HG03175 (cell line): ENCODE measurements around the gene OGFR.

Experiments used
- ATAC-seq: cut with Tn5 transposase; IDR thresholded peaks from one replicate; pipeline ENCODE4 v1.9.1; 2021; ENCODE audit warnings: mild to moderate bottlenecking, moderate library complexity; ENCODE audit not compliant: unreplicated experiment

Gene OGFR

DNA sequence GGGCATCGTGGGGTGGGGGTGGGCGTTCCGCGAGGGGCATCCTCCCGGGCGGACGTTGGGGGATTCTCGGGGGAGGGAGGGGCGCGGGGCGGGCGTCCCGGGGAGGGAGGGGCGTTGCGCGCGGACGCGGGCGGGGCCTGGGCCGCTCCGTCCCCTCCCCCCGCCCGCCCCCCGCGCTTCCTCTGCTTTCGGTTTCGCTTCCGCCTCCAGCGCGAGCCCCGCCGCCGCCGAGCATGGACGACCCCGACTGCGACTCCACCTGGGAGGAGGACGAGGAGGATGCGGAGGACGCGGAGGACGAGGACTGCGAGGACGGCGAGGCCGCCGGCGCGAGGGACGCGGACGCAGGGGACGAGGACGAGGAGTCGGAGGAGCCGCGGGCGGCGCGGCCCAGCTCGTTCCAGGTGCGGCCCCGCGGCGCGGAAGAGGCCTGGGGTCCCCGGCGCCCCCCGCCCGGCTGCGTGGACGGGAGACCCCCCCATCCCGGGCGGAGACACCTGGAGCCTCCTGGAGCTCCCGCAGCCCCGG is at the start of gene OGFR:
TSS of gene OGFR (plus strand) at position 209 of the 528 bp plus-strand sequence. CDS start at position 234, 25 bp downstream.
- ATAC-seq: peak; percentile 53

DNA sequence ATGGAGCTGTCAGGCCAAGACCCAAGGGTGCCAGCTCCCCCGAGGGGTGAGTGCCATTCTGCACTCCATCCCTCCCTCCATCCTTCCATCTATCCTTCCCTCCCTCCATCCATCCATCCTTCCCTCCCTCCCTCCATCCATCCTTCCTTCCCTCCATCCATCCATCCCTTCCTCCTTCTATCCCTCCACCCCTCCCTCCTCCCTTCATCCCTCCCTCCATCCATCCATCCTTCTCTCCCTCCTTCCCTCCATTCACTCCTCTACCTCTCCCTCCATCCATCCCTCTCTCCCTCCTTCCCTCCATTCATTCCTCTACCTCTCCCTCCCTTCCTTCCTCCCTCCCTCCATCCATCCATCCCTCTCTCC is 49.7 kb upstream of the OGFR start:
- no peak for ATAC-seq

GRCh38 chr20:62755817-62756724 is 48.6 kb upstream of the OGFR start:
- no peak for ATAC-seq

DNA sequence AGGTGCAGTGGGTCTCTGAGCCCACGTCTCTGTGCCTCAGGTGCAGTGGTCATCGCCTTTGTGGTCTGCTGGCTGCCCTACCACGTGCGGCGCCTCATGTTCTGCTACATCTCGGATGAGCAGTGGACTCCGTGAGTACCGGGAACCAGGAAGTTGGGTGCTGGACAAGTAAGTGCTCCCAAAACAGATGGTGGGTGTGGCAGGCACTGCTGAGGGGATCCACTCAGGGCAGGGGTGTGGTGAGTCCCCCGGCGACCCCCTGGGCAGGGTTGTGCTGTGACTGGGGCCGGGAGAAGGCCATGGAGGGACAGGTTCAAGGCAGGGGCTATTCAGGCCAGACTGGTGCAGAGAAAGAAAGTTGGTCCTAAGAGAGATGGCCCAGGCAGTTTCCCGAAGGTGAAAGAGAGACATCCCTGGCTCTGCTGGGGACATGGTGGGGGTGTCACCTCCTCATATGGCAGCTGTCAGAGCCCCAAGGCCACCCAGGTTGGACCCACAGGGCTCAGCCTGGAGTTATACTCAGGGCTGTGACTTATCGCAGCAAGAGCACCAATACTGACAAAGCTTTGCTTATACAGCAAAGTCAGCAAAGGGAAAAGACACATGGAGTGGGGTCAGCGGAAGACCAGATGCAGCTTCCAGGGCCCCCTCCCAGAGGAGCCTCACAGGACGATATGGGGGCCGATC is 46.3 kb upstream of the OGFR start:
- no peak for ATAC-seq

DNA sequence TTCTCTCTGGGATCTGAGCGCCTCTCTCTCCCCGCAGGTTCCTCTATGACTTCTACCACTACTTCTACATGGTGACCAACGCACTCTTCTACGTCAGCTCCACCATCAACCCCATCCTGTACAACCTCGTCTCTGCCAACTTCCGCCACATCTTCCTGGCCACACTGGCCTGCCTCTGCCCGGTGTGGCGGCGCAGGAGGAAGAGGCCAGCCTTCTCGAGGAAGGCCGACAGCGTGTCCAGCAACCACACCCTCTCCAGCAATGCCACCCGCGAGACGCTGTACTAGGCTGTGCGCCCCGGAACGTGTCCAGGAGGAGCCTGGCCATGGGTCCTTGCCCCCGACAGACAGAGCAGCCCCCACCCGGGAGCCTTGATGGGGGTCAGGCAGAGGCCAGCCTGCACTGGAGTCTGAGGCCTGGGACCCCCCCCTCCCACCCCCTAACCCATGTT is 44.6 kb upstream of the OGFR start:
- no peak for ATAC-seq

GRCh38 chr20:62760471-62760855 is 44.2 kb upstream of the OGFR start:
- ATAC-seq: no peak

DNA sequence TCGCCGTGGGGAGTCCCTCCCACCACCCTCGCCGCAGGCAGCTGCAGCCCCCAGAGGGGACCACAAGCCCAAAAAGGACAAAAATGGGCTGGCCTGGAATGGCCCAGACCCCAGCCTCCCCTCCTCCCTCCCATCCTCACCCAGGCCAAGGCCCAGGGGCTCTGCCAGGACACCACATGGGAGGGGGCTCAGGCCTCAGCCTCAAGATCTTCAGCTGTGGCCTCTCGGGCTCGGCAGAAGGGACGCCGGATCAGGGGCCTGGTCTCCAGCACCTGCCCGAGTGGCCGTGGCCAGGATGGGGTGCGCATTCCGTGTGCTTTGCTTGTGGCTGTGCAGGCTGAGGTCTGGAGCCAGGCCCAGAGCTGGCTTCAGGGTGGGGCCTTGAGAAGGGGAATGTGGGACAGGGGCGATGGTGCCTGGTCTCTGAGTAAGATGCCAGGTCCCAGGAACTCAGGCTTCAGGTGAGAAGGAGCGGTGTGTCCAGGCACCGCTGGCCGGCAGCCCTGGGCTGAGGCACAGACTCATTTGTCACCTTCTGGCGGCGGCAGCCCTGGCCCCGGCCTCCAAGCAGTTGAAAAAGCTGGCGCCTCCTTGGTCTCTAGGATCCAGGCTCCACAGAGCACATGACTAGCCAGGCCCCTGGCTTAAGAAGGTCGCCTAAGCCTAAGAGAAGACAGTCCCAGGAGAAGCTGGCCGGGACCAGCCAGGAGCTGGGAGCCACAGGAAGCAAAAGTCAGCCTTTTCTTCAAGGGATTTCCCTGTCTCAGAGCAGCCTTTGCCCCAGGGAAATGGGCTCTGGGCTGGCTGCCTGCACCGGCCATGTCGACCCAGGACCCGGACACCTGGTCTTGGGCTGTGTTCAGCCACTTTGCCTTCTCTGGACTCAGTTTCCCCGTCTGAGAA is 43.5 kb upstream of the OGFR start:
- no peak for ATAC-seq

GRCh38 chr20:62761759-62762131 is 42.9 kb upstream of the OGFR start:
- ATAC-seq: no peak

DNA sequence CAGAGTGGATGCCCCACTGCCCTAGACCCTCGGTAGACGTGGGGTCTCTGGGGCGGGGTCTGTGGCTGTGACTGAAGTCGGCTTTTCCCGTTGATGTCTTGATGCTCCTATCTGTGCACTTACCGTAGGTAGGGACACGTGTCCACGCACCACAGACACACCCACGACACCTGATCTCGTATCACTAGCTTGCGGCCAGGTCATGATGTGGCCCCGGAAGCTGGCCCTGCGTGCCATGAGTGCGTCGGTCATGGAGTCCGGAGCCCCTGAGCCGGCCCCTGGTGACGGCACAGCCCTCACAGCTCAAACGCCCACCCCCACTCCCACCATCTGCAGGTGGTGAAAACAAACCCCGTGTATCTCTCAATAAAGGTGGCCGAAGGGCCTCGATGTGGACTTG is 42.3 kb upstream of the OGFR start:
- ATAC-seq: no peak

DNA sequence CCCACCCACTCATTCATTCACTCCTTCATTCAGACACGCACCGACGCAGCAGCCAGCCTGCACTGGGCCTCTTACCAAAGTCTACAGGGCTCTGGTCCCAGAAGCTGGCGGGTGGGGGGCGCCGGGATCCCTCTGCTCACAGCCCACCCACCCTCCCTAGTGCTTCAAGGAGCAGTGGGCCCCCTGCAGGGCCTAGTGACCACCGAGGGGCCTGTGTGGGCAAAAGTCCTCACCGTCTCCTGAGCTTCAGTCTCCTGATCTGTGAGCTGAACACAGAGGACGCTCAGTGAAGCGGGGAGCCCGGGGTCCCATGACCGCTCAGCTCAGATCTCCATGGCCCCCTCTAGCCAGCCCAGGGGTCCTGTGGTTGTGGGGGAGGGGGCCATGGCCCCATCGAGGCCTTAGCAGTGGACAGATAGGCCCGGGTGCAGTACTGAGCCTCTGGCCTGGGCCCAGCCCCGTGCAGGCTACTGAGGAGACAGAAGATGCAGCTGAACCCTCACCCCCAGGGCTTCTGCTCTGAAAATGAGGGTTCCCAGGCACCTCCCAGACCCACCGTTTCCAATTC is 41.8 kb upstream of the OGFR start:
- no peak for ATAC-seq

GRCh38 chr20:62763404-62763803 is 41.2 kb upstream of the OGFR start:
- no peak for ATAC-seq

GRCh38 chr20:62764156-62764935 is 40.3 kb upstream of the OGFR start:
- no peak for ATAC-seq

GRCh38 chr20:62765021-62765420 is 39.6 kb upstream of the OGFR start:
- ATAC-seq: no peak

GRCh38 chr20:62765432-62766070 is 39.1 kb upstream of the OGFR start:
- ATAC-seq: no peak

GRCh38 chr20:62766071-62766450 is 38.6 kb upstream of the OGFR start:
- ATAC-seq: no peak

DNA sequence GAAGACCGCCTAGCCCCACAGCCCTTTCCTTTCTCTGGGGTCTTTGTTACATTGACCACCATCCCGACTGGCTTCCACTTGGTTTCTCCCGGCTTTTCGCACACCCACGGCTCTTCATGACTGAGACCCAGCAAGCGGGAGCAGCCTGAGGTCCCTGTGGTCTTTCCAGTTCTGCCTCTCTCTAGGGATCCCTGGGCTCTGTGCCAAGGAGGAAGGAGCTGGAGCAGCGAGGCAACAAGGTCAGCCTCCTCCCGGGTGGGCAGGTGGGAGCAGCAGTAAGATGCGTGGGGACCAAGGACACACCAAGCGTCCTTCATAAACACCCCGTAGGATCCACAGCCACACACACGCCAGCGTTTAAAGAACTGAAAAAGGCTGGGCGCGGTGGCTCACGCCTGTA is 37.9 kb upstream of the OGFR start:
- ATAC-seq: no peak

- no peak for ATAC-seq
Measured at GRCh38 chr20:62768234-62768546, 36.4 kb upstream of the OGFR start.

DNA sequence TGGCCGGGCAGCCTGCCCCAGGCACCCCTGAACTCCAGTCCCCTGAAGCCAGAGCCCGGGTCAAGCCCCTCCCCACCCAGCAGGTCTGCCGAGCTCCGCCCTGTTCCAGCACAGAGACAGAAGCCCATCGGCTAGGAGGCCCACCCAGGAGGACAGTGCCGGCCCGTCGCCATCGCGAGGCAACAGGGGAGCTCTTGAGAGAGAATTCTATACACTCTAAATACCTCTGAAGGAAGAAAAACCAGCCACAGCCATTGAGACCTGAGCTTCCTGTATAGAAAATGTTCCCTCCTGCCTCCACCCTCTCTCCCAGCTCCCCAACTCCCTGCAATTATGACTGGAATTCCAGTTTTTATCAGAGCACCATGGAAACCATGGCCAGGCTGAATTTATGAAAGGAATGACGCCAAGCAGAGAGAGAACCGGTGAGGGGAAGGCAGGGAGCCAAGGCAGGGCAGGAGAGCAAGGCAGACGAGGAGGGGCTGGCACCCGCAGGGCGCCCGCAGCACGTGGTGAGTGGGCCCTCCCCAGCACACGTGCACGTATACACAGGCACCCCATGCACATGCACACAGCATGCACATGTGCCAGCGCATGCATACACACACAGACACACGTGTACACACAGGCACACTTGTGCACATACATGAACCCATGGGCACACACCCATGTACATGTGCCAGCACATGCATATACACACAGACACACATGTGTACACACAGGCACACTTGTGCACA is 35.9 kb upstream of the OGFR start:
- no peak for ATAC-seq
